Measurements from ENCODE around the gene HGS.

- no peak for TF ChIP-seq BHLHE40 (IDR thresholded peaks at IDR 0.05; ENCODE audit: borderline replicate concordance)
- no peak for TF ChIP-seq L3MBTL2 (conservative IDR thresholded peaks at IDR 0.05)
- TF ChIP-seq HDGF (IDR thresholded peaks at IDR 0.05; ENCODE audit: borderline replicate concordance) = no peak
- no peak for TF ChIP-seq FOXK2 (IDR thresholded peaks at IDR 0.05)
- TF ChIP-seq ARNT (IDR thresholded peaks at IDR 0.05) = no peak
- no peak for TF ChIP-seq FOXM1 (IDR thresholded peaks at IDR 0.05; ENCODE audit: borderline replicate concordance)
- TF ChIP-seq SP1 (IDR thresholded peaks at IDR 0.05) = no peak
- TF ChIP-seq FOXA1 (IDR thresholded peaks at IDR 0.05) = no peak
- TF ChIP-seq PKNOX1 (IDR thresholded peaks at IDR 0.05) = no peak
- TF ChIP-seq ELF4 (IDR thresholded peaks at IDR 0.05) = no peak
- TF ChIP-seq NFRKB (IDR thresholded peaks at IDR 0.05) = no peak
- TF ChIP-seq SUZ12 (IDR thresholded peaks at IDR 0.05) = no peak
- no peak for TF ChIP-seq TARDBP (IDR thresholded peaks at IDR 0.05)
- TF ChIP-seq ZNF384 (IDR thresholded peaks at IDR 0.05) = no peak
Measured at GRCh38 chr17:81693509-81694210, 9.8 kb downstream of the HGS start.
